H54 (cell line): ENCODE measurements around the gene LPCAT1.

Source experiments
- DNase-seq: peaks from one replicate; pipeline ENCODE4 v3.0.0; 2011; ENCODE audit warnings: low spot score, mixed read lengths; ENCODE audit not compliant: insufficient read length
- FAIRE-seq: peaks from 3 replicates; lab custom pipeline; 2011; peaks lifted over from hg19 to GRCh38; lab: Jason Lieb, UNC
- POLR2A ChIP-seq: IDR thresholded peaks from 2 replicates; pipeline ENCODE4 v1.6.1; 2011; ENCODE audit warnings: low read depth, mild to moderate bottlenecking, low read length

The LPCAT1 gene

GRCh38 chr5:1549475-1550030 lies 25.8 kb upstream of the LPCAT1 start:
- no peak for TF ChIP-seq POLR2A
- FAIRE-seq (no peak), DNase-seq (no peak)

- no peak for TF ChIP-seq POLR2A
- DNase-seq (no peak), FAIRE-seq (no peak)
Measured at GRCh38 chr5:1548702-1549474, 25.1 kb upstream of the LPCAT1 start.

GRCh38 chr5:1547655-1548054 lies 23.9 kb upstream of the LPCAT1 start:
- DNase-seq (no peak), FAIRE-seq (no peak)
- no peak for TF ChIP-seq POLR2A

- FAIRE-seq (no peak), DNase-seq (no peak)
- TF ChIP-seq POLR2A, result no peak
Measured at GRCh38 chr5:1547236-1547635, 23.5 kb upstream of the LPCAT1 start.

- no peak for DNase-seq
- no peak for TF ChIP-seq POLR2A
- FAIRE-seq, result no peak
Measured at GRCh38 chr5:1546556-1546955, 22.8 kb upstream of the LPCAT1 start.

- FAIRE-seq (no peak), DNase-seq (no peak)
- no peak for TF ChIP-seq POLR2A
Measured at GRCh38 chr5:1545805-1546355, 22.1 kb upstream of the LPCAT1 start.

- no peak for DNase-seq
- no peak for FAIRE-seq
- TF ChIP-seq POLR2A, result no peak
Measured at GRCh38 chr5:1545126-1545804, 21.5 kb upstream of the LPCAT1 start.

- no peak for TF ChIP-seq POLR2A
- FAIRE-seq (no peak), DNase-seq (no peak)
Measured at GRCh38 chr5:1544294-1544961, 20.7 kb upstream of the LPCAT1 start.

GRCh38 chr5:1543398-1544293 lies 19.9 kb upstream of the LPCAT1 start:
- DNase-seq, result no peak
- FAIRE-seq, result no peak

GRCh38 chr5:1542781-1543180 lies 19.0 kb upstream of the LPCAT1 start:
- DNase-seq, result peak; percentile 91
- FAIRE-seq, result peak; percentile 20
- no peak for TF ChIP-seq POLR2A

More at GRCh38 chr5:1543398-1544293, 19.9 kb upstream of the LPCAT1 start:
- no peak for TF ChIP-seq POLR2A

- no peak for FAIRE-seq
- TF ChIP-seq POLR2A, result no peak
Measured at GRCh38 chr5:1541702-1542400, 18.1 kb upstream of the LPCAT1 start.

More at GRCh38 chr5:1541702-1542400, 18.1 kb upstream of the LPCAT1 start:
- no peak for DNase-seq
